GM10266 (cell line): ENCODE data around the gene MAML3.
"Not testable (repeated sequence)": the region's sequence is repeated elsewhere in the genome, so short reads cannot be mapped to it uniquely, and the experiment has no call there.

Experiments
- DNase-seq: peaks from one replicate; pipeline ENCODE4 v3.0.0; 2012; ENCODE audit errors: extremely low spot score
- CTCF ChIP-seq: IDR thresholded peaks from 2 replicates; pipeline ENCODE4 v1.5.1; 2012; ENCODE audit warnings: mild to moderate bottlenecking, low read depth; ENCODE audit not compliant: control insufficient read depth, insufficient read depth; ENCODE audit errors: missing control alignments

MAML3 gene

DNA sequence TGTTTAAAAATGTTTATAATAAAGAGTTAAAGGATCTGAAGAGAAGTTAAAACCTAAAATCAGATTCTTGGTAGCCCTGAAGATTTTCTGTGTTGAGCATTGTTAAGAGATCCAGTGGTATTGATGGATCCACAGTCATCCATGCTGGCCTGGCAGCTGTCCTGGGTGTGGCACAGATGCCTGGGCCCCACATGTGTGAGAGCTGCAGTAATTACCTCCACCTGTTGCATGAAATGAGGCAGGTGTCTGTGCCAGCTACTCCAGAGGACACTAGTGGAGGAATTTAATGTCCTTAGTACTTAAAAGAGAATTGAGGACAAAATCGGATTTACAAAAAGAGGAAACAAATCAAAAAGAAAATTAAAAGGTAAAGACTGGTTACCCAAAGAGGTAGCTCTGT is 444.3 kb downstream of the MAML3 start:
- no peak for TF ChIP-seq CTCF
- no peak for DNase-seq

DNA sequence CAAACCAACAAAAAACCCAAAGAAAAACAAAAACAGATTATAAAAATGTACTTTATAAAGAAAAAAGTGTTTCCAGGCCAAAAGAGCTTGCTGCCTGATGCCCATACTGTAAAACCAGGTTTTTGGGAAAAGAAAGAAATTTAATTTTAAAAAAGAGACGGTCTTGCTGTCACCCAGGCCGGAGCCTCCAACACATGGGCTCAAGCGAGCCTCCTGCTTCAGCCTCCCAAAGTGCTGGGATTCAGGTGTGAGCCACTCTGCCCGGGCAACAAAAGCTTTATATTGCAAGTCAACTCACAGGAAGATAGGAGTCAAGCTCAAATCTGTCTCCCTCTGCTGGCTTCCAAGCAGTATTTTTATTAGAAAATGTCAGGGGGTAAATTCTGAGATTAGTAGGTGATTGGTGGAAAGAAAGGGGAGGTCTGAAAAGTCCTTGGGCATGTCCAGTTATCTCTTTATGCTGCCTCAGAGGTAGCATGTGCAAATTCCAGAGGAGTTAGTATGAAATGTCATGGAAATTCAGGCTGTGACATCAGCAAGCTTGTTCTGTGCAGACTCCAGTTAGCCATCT is 449.0 kb downstream of the MAML3 start:
- TF ChIP-seq CTCF, result no peak
- no peak for DNase-seq

DNA sequence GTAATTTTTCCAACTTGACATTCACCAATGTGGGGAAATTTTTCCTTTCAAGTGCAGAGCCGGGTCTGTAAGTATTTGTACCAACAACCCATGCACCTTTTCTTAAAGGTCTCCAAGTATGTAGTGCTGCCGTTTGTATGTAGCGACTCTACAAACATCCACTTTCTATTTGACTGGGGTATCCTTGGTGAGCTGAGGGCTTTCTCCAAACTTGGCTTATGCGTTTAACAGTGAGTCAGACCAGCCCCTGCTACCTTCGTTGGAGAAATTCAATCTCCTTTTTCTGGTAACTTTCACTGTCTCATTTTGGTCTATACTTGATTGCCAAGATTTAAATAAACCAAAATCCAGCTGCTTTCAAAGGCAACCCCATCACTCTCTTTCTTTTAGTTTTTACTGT is 453.4 kb downstream of the MAML3 start:
- DNase-seq, result no peak
- no peak for TF ChIP-seq CTCF

DNA sequence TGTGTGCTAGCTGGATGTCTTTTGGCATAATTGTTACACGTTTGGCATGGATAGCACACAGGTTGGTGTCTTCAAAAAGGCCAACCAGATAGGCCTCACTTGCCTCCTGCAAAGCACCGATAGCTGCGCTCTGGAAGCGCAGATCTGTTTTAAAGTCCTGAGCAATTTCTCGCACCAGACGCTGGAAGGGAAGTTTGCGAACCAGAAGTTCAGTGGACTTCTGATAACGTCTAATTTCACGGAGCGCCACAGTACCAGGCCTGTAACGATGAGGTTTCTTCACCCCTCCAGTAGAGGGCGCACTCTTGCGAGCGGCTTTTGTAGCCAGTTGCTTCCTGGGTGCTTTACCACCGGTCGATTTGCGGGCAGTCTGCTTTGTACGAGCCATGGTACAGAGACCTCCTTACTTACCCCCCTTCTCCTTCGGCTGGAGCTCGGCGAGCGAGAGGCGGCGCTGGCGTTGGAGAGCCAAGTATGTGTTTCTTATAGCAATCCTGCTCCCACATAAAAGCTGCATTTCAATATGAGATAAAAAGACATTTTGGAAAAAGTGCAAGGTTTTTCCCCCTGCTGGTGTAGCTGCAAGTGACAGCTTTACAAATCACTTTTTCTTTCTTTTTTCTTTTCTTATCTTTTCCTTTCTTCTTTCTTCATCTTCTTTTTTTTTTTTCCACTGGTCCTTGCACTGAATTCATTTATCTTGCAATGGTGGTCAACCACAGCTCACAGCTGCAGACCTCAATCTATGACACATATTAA is 455.6 kb downstream of the MAML3 start:
- DNase-seq, result not testable (repeated sequence)

DNA sequence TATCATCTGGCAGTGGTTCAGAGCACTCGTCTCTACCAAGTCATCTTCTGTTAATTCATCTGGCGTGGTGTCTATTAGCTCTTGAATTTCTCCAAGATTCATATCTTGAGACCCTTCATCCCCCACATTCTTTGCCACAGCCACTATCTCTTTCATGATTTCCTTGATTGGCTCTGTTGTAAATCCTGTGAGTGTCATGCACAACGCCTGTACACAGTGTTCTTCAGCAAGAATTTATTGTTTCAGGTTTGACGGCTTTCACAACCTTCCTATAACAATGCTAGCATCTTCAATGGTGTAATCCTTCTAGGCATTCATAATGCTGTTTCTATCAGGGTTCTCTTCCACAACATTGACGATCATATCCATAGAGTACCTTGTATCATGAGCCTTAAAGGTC is 457.5 kb downstream of the MAML3 start:
- DNase-seq, result no peak
- no peak for TF ChIP-seq CTCF

DNA sequence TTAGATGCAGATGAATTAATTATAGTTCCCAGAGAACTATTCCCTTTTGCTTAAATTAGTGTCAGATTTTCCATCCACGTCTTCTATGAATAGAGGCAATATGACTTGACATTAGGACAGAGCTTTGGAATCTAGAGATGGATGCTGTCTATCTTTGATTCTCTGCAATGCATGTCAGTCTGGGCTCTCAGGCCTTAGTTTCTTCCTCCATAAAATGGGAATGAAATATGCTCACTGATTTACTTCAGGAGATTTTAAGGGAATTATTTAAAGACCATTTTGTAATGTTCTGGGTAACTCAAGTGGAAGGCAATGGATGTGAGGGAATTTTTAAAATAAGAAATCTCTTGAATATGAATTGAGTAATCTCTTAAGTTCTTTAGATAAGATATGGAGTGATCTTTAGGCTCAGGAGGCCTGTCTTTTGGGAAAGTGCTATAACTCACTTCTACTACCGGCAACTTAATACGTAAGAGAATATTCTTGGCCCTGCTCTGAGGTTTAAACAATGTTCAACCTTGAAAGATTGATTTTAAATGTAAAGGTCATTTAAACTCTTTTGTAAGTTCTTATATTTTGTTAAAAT is 459.4 kb downstream of the MAML3 start:
- TF ChIP-seq CTCF, result no peak
- DNase-seq, result no peak

DNA sequence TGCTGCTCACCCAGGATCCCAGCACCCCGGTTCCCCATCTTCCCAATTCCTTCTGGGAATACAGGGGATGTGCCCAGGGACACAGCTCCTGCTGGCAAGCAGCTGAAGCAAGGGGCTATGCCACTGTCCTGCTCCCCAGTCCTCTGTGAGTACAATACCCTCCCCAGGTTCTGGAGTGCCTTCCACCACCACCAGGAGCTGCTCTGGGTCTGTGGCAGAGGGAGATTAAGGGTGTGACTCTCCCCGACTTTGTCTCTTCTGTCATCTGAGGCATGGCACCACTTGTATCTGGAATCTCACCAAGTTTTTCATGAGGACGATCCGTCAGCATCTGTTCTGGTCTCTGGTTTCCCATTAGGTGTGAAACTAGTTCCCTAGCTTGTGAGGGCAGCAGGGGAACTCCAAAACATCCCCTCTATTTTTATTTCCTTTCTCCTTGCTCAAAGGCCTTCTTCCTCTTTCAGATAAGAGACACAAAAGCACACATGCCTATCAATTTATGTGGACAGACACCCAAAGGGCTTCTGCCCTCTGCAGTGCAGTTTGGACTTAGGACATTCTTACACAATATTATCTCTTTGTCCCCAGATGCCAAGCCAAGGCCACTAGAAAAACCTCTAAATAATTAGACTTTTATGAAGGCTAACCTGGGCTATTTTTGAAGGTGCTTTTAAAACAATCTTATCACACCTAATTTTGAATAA is 461.5 kb downstream of the MAML3 start:
- TF ChIP-seq CTCF, result no peak
- DNase-seq, result no peak
